Neural cell (in vitro differentiated cells): ENCODE results near the gene ARHGEF16.

Experiments used
- MXI1 ChIP-seq: fragments of 450-650 bp; conservative IDR thresholded peaks from 2 replicates; pipeline ENCODE4 v1.6.1; 2014; ENCODE audit warnings: antibody characterized with exemption, mild to moderate bottlenecking; ENCODE audit not compliant: poor library complexity, severe bottlenecking
- RAD21 ChIP-seq: fragments of 450-650 bp; conservative IDR thresholded peaks from 2 replicates; pipeline ENCODE4 v1.6.1; 2014; ENCODE audit warnings: antibody characterized with exemption, mild to moderate bottlenecking, moderate library complexity
- REST ChIP-seq: IDR thresholded peaks from 2 replicates; pipeline ENCODE4 v1.6.1; 2012; ENCODE audit warnings: borderline replicate concordance
- SMC3 ChIP-seq: fragments of 450-650 bp; conservative IDR thresholded peaks from 2 replicates; pipeline ENCODE4 v1.6.1; 2014; ENCODE audit warnings: antibody characterized with exemption, mild to moderate bottlenecking, moderate library complexity; ENCODE audit not compliant: poor library complexity
- TAF1 ChIP-seq: IDR thresholded peaks from 2 replicates; pipeline ENCODE4 v1.6.1; 2012; ENCODE audit warnings: low read depth
- TF ChIP-seq, protein P1 (sequence below): fragments of 450-650 bp; IDR thresholded peaks from 2 replicates; pipeline ENCODE4 v1.5.1; 2014; ENCODE audit warnings: antibody characterized with exemption, mild to moderate bottlenecking, moderate library complexity; ENCODE audit not compliant: poor library complexity, severe bottlenecking

DNA sequence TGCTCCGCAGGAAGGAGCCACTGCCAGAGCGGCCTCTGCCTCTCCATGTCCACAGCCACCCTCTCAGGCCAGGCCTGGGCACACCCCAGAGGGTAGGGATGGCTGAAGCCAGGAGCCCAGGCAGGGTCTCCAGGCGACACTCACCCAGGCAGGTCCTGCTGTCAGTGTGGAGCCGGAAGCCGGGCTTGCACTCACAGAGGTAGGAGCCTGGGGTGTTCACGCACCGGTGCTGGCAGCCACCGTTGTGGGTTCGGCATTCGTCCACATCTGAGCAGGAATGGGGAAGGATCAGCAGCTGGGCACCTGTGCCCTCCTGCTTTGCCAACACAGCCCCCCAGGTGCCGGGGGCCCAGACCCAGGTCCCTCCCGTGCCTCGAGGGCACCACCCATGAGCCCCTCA is 69.5 kb downstream of the ARHGEF16 start:
- no peak for TF ChIP-seq REST
- TF ChIP-seq, protein P1, sequence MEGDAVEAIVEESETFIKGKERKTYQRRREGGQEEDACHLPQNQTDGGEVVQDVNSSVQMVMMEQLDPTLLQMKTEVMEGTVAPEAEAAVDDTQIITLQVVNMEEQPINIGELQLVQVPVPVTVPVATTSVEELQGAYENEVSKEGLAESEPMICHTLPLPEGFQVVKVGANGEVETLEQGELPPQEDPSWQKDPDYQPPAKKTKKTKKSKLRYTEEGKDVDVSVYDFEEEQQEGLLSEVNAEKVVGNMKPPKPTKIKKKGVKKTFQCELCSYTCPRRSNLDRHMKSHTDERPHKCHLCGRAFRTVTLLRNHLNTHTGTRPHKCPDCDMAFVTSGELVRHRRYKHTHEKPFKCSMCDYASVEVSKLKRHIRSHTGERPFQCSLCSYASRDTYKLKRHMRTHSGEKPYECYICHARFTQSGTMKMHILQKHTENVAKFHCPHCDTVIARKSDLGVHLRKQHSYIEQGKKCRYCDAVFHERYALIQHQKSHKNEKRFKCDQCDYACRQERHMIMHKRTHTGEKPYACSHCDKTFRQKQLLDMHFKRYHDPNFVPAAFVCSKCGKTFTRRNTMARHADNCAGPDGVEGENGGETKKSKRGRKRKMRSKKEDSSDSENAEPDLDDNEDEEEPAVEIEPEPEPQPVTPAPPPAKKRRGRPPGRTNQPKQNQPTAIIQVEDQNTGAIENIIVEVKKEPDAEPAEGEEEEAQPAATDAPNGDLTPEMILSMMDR = no peak
- no peak for TF ChIP-seq TAF1
- TF ChIP-seq RAD21 = no peak
- TF ChIP-seq MXI1 = no peak
- TF ChIP-seq SMC3 = no peak
